Medulla oblongata (tissue), 1 donor: ENCODE measurements around the gene CILP.
"Not testable (repeated sequence)": the region's sequence is repeated elsewhere in the genome, so short reads cannot be mapped to it uniquely, and the experiment has no call there.

Experiments
- DNase-seq: peaks from one replicate; pipeline ENCODE4 v3.0.0-alpha.2; 2015; ENCODE audit errors: extremely low spot score

CILP gene, protein sequence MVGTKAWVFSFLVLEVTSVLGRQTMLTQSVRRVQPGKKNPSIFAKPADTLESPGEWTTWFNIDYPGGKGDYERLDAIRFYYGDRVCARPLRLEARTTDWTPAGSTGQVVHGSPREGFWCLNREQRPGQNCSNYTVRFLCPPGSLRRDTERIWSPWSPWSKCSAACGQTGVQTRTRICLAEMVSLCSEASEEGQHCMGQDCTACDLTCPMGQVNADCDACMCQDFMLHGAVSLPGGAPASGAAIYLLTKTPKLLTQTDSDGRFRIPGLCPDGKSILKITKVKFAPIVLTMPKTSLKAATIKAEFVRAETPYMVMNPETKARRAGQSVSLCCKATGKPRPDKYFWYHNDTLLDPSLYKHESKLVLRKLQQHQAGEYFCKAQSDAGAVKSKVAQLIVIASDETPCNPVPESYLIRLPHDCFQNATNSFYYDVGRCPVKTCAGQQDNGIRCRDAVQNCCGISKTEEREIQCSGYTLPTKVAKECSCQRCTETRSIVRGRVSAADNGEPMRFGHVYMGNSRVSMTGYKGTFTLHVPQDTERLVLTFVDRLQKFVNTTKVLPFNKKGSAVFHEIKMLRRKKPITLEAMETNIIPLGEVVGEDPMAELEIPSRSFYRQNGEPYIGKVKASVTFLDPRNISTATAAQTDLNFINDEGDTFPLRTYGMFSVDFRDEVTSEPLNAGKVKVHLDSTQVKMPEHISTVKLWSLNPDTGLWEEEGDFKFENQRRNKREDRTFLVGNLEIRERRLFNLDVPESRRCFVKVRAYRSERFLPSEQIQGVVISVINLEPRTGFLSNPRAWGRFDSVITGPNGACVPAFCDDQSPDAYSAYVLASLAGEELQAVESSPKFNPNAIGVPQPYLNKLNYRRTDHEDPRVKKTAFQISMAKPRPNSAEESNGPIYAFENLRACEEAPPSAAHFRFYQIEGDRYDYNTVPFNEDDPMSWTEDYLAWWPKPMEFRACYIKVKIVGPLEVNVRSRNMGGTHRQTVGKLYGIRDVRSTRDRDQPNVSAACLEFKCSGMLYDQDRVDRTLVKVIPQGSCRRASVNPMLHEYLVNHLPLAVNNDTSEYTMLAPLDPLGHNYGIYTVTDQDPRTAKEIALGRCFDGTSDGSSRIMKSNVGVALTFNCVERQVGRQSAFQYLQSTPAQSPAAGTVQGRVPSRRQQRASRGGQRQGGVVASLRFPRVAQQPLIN

DNA sequence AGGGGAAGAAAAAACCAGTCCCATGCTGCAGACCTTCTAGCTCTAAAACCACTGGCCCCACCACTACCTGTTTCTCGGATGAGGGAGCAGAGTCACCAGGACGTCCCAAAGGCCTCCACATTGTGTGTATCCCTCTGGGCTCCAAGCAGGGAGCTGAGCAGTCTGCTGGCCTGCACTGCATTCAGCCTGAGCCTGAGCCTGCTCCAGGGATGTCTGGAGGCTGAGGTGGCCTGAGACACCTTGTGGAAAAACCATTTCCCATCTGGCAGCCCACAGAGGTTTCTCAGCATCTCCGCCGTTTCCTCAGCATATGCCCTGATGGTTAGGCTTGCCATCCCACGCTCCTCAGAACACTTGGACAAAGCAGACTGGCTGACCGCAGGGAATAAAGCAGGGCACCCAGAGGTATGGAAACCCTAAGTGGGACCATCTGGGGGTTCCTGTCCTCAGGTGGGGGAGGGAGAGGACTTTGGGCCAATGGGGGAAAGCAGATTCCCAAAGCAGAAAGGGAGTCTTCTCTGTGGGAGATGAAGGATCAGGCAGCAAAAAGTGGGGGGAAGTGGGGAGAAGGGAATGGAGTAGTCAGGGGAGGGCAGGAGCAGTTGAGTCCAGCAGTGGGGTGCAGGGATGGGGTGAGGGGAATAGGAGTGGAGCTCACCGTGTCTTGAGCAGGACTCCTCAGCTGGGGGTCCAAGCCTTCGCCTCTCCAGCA, at the start of gene CILP:
Gene CILP (minus strand): TSS at position 704 of the 712 bp plus-strand sequence. CDS start 1,718 bp downstream, outside the sequence.
- no peak for DNase-seq

DNA sequence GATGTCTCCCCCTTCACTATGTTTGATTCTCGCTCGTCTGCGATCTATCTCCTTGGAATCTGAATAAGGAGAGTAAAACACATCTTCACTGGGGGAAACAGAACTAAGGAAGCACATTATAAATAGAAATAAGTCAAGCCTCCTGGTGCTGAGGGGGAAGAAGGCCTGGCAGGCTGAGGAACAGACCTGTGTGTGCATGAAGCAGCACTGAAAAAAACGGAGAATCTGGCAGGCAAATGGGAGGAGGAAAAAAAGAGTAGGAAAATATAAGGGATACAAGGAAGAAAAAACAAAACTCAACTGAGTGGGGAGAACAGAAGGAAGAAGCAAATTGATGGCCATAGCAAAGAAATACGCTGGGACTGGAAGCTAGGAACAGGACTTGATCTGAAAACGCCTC, 49.7 kb upstream of the CILP start:
- DNase-seq, result no peak

DNA sequence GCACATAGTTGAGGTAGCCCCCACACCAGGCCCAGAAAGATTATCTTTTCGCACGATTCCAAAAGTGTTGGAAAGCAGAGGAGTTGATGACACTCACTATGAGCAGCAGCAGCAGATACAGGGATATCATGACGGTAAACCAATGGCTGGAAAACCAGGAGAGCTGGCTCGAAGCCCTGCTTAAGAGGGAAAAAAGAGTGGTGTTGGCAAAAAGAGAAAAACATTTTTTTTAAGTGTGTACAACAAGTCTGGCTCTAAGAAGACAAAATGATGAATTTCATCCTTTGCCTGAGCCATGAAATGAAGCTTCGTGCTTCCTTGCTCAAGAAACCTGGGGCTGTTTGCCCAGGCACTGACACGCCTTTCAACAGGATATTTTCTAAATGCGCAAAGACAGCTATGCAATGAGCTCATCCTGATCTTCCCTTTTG, 48.1 kb upstream of the CILP start:
- DNase-seq, result no peak

DNA sequence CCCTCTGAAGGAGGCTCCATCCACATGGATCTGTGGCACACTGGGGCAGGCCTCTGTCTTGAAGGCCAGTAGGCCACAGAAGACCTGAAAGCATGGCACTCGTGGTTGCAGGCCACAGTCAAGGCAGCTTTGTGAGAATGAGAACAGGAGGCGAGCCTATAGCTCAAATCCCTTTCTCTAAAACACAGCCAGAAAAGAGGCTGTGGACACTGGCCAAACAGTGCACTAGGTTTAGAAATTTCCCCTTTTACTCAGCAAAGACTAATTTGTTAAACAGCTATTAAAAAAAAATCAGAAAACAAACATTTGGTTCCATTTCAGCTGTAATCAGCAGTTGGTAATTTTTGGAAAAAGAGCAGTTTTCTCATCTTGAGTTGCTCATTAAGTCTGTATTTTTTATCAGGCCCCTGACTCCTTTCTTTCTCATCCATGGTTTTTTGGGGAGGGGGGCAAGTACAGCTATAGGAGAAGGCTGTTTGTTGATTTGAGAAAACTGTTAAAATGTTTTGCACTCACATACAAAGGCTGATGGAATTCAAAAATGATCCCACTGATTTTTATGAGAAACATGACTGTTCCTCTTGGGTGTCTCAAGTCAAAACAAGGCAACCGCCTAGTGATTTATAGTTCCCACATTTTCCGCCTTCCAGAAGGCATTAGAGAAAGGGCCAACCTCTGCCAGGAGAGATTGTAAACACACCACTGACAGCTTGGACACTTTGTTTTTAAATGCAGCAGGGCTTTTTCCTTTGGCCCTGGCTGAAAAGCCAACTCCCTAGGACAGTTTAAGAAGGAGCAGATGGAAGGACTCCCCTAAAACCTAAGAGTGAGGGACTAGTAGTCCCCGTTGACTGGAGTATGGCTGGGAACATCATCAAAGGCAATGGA, 47.3 kb upstream of the CILP start:
- DNase-seq, result no peak

DNA sequence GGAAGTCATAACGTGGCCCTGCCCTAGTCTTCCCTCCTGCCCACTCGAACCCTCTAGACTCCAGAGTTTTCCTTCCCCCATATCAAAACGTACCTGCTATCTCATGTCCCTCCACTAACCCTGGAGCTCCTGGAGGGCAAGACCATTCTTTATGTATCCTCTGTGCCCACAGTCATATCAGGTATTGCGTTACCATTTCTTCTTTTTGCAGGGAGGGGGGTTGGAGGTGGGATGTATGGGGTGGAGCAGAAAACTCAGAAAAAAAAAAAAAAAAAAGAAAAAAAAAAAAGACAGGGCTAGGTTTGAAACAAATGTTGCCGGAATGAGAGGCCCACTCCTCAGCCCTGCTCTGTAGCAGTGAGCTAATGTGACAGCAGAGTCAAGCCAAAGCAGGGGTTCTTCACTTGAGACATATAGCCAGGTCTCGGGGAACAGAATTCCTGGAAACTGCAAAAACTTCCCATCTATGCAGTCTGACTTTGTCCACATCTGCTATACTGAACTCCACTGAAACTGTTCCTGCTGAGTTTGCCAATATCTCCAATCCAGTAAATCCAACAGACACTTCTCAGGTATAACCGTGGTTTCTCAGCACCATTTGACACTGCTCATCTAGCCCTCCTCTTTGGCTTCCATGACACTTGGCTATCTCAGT, 44.3 kb upstream of the CILP start:
- DNase-seq, result no peak

DNA sequence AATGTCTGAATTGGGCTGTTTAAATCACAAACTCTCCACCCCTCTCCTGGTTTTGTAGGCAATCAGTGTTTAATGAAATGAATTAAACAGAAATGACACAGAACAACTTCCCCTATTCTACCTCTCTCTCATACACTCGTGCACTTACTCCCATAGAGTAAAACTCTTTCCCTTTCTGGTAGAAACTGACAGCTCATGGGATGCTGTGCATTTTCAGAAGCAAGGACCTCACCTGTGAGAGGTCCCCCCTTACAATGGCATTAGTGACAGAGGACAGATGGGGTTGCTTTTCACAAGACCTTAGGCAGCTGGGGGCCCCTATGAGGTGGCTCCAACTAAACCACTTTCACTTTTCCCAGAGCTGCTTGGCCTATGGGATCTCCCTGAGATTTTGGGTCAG, 43.5 kb upstream of the CILP start:
- no peak for DNase-seq

DNA sequence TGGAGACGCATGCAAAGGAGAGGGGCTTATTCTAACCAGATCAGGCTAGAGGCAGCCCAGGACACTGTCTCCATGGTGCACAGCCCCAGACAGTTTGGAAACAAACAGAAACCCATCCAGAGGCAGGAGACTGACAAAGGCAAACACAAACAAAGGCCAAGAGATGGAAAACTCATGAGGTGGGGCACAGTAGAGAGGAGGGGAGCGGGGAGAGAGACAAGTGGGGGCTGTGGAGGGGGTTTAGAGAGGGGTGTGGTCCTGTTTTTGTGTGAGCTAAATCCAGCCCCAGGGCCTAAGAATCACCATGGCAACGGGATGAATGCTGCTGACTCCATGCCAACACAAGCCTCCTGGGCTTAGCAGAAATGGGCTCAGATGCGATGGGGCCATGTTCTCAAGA, 43.1 kb upstream of the CILP start:
- no peak for DNase-seq

DNA sequence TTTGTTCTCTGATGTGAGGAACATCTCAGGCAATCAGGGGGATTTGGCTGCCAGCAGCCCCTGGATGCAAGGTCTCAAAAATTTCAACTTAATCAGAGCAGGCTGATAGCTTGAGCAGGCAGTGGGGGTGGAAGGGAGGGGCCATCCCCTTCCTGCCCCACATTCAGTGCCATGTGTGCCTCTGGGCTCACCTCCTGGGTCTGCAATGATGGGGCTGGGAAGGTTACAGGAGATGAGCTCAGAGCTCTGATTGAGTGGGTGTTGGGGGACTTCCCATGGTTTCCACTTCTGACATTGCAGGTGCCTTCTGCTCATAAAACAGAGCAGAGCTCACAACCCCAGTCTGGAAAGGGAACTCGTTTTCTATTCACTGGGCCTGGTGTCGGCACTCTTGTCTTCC, 38.4 kb upstream of the CILP start:
- DNase-seq, result no peak

DNA sequence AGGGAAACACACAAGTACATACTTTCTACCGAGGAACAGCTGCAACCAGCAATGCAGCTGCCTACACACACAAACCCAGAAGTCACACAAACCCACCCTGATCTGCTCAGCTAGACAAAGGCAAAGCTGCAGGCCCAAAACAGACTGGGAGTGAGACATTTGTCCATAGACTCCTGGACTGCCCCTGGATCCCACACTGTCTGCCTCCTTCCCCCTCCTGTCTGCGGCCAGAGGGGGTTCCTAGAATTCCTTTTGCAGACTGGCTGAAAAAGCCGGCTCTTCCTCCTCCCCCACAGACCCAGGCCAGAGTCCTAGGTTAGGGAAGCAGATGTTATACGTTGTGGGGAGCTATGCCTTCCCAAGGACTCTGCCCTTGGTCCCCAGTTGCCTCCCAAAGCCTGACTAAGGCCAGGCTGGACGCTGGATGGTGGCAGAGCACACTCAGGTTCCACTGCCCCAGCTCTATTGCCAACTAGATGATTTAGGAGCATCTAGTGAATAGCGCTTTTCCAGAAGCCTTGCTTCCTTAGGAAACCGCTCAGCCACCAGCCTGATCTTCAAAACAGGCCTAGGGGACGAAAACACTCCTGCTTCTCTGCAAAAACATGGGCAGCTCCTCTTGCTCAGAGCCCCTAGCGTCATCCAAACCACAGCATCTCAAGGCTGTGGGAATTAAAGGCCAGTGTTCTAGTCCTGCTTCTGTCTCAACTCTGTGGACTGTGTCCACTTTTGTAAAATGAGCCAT, 37.4 kb upstream of the CILP start:
- DNase-seq, result no peak

DNA sequence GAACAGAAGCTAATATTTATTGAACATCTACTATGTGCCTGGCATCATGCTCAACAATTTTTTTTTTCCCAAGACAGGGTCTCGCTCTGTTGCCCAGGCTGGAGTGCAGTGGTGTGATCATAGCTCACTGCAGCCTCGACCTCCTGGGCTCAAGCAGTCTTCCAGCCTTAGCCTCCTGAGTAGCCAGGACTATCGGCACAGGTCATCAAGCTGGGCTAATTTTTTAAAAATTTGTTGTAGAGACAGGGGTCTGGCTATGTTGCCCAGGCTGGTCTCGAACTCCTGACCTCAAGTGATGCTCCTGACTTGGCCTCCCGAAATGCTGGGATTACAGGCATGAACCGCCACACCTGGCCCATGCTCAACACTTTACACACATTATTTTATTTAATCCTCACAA, 35.7 kb upstream of the CILP start:
- DNase-seq, result no peak

DNA sequence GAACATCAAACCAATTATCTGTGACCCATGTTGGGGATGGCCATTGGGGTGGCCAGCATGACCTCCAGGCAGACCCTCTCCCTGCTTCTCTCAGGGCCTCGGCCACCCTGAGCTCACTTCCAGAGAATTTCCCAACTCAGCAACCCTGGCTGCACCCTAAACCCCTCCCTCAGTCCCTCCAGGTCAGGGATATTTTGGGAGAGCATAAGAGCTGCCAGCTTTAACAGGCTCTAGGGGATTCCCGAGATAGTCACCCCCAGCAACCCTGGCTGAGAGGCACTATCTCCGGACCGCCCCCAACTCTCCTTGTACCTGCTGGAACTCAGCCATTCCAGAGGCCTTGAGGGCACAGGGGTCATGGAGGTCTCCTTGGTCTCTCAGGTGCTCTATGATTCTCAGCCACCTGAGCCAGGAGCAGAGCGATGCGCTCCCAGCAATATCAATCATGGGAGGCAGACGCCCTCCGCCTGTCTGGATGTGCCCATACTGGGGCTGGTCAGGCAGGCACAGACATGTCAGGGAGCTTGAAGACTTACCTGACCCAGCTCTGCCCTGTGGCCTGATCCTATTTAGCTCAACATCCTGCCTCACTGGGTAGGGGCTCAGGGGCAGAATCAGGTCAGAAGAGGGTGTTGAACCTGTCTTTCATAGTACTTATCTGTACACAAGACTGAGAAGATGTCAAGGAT, 34.9 kb upstream of the CILP start:
- no peak for DNase-seq

DNA sequence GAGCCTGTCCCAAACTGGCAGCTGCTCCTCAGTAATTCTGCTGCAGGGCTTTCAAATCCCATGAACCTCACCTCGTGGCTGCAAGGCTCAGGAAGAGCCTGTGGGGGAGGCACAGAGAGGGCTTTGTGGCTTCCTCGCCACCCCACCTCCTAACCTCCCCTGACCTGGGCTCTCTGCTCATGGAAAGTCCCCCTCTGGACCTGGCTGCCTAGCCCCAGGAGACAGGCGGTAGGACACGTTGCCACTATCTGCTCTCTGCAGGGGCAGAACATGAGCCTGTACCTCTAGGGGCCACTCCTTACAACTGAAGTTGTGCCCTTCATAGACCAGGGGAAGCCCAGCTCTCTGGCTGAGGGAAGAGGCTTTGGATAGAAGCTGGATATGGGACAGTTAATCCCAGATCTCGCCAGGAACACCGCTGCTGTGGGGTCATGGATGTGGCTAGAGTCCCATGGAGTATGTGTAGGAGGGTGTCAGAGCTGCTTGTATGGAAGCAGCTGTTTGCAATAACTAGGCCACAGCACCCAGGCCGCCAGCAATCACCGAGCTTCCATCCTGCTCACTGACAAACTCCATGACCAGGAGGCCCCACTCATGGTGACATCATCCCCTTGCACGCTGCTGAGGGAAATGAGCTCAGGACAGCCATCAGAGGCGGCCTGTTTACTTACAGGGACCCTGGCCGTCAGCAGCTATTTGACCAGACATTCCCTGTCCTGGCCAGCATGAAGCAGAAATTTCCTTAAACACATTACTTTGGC, 34.0 kb upstream of the CILP start:
- no peak for DNase-seq

DNA sequence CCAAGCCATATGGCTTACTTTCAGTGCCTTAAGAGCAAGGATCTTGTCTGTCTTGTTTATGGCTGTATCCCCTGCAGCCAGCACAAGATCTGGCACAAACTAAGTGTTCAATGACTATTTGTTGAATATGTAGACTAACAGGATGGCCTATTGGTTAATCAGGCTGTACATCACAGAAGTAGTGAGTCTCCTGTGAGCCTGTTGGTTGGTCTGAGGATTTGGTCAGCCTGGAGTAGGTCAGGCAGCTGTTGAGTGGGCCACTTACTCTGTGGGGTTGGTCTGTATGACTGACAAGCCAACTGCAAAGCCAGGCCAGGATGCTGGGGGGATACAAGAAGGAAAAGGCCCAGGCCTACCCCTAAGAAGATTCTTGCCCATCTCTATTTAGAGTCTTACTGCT, 33.4 kb upstream of the CILP start:
- DNase-seq, result no peak

DNA sequence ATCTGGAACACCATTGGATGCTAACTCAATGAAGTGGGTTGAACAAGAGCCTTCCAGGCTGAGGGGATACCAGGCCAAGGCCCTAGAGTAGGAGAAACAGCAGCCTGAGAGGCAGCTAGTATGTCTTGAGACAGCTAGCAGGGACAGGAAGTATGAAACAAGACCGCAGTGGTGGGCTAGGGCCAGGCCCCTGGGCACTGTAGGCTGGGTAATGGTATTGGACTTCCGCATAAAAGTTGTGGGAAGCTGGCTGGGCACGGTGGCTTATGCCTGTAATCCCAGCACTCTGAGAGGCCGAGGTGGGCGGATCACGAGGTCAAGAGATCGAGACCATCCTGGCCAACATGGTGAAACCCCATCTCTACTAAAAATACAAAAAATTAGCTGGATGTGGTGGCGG, 25.2 kb upstream of the CILP start:
- DNase-seq, result not testable (repeated sequence)

DNA sequence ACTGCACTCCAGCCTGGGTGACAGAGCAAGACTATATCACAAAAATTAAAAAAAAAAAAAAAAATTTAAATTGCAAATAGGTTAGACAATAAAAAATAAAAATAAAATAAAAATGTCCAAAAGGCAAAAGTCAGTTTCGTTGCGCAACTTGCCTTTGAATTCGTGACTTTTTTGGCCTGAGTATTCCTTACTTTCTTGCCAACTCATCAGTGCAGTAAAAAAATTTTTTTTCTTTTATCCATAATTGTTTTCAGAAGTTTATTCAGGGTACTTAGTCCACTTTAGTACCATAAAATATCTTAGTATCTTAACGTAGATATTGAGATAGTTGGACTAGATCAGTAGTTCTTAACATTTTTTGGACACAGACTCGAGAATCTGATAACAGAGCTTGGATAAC, 22.4 kb upstream of the CILP start:
- DNase-seq, result no peak

DNA sequence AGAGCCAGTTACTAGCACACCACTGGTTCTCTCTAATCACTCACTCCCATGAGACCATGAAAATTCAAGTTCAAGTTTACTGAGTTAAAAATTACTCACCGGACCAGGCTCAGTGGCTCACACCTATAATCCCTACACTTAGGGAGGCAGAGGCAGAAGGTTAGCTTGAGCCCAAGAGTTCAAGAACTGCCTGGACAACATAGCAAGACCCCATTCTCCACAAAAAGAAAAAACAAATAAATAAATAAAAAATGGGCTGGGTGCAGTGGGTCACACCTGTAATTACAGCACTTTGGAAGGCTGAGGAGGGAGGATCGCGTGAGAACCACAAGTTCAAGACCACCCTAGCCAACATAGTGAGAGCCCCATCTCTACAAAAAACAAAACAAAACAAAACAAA, 21.2 kb upstream of the CILP start:
- DNase-seq, result no peak

DNA sequence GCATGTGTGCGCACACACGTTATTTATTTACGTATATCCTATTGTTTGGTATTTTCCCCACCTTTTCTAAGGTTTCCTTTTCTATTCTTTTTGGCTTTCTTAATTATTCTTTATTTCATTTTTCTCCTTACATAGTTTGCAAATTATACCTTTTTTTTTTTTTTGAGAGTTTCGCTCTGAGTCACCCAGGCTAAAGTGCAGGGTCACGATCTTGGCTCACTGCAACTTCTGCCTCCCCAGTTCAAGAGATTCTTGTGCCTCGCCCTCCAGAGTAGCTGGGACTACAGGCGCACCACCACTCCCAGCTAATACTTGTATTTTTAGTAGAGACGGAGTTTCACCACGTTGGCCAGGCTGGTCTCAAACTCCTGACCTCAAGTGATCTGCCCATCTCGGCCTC, 20.0 kb upstream of the CILP start:
- no peak for DNase-seq

DNA sequence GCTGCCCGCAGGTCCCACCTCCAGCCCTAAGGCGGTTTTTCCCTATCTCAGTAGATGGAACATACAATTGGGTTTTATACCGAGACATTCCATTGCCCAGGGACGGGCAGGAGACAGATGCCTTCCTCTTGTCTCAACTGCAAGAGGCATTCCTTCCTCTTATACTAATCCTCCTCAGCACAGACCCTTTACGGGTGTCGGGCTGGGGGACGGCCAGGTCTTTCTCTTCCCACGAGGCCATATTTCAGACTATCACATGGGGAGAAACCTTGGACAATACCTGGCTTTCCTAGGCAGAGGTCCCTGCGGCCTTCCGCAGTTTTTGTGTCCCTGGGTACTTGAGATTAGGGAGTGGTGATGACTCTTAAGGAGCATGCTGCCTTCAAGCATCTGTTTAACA, 15.6 kb upstream of the CILP start:
- not testable (repeated sequence) for DNase-seq
